NOMO-1 treated with DMSO at 0.1 percent for 48 hours (cell line): Measurements from ENCODE around the gene UGDH.
A peak's percentile ranks its signal among the peaks of the same experiment; 100 is the strongest.
"Not testable (repeated sequence)": the region's sequence is repeated elsewhere in the genome, so short reads cannot be mapped to it uniquely, and the experiment has no call there.

Source experiments
- DNase-seq: peaks from one replicate; lab custom pipeline; 2025; ENCODE audit not compliant: unreplicated experiment; lab: John Stamatoyannopoulos, UW

The UGDH gene

DNA sequence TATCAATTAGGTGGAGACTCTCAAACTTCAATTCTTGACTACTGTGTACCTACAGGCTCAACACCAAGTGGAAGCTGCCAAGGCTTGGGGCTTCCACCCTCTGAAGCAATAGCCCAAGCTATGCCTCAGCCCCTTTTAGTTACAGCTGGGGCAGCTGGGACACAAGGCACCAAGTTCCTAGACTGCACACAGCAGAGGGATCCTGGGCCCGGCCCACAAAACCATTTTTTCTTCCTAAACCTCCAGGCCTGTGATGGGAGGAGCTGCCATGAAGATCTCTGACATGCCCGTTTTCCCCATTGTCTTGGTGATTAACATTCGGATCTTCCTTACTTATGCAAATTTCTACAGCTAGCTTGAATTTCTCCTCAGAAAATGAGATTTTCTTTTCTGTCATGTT, 3.4 kb upstream of the UGDH start:
- DNase-seq = no peak

DNA sequence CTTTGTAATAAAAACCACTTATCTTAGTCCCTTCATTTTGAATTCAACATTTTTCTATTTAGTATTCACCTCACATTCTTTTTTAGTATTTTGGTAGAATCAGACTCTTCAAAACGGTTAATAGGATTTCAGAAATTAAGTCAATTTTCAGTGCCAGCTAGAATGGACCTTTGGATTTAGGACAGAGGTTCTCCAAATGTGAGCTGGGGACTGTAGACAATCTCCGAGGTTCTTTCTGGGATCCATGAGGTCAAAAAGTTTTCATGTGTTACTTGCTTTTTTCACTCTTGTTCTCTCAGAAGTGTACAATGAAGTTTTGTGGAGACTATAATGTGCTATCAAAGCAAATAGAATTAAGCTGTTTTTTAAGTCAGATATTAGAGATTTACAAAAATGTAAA, 2.3 kb upstream of the UGDH start:
- DNase-seq = no peak

DNA sequence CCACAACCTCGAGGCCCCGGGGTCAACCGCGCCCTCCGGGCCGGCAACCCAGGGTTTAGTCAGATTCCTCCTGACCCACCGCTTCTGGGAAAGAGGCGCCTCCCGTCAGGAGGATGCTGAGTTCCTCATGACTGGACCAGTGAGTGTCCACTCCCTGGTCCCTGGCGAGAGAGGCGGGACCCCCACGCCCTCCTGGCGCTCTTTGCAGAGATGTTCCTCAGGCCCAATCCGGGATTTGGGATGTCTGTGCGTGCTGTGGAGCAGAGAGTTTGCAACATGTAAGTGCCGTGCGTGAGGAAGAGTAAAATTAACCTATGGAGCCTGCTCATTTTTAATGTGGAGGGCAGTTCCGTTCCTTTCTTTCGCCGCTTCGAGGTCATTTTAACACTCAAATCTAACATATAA, 824 bp upstream of the UGDH start:
- DNase-seq = peak; percentile 45

DNA sequence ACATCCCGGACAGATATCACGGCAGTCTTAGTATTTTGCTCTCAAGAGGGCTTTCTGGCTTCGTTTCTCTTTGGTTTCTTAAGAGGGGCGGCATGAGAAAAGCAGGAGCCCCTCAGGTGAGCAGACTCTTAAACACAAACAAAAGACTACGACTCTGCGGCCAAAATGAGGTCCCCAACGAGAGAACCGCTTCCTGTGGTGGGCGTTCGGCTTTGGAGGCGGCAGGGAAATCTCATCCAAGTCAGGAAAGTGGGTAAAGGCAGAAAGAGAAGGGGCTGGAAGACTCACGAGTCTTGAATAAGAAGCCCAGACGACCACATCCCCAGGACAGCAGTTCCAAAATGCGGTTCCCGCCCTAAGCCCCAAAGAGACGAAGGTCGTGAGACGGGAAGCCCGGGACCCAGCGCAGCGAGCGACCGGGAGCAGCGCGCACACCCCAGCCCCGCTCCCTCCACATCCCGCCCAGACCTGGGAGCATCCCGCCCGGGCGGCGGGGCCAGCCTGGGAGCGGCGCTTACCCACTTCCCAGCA, 409 bp downstream of the UGDH start:
- no peak for DNase-seq

DNA sequence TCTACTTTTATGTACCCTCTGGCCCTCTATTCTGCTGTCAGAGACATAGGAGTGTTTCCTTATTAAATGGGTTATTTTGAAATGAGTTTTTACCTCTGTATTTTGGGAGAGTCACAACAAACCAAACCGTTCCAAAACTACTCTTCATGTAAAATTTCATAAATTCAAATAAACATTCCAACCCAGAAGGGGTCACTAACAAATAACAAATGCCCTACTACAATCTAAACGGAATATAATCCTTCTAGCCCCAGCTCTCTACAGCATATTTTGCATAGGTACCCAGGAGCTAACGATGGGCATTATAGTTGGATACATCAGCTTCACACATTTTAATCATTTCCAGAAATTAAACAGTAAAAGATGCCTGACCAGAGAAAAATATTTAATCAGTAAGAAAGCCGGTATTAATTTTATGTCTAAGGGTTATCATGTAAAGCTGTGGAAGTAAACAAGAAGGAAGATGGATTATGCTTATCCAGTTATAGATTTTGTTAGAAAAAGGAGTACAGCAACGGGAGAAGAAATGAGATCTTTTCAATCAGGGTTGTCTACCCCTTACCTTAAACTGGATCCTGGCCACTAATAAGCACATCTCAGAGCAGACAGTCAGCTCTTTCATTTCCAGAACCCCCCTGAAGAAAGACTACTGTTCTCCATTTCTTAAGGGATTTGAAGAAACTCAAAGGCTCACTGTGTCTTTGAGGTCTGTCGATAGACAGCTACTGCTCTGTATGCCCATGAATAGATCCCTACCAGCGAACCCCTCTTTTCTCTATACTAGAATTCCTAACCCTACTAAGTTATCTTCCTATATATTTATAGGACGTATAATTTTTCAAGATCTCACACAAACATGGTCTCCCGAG, 1.2 kb downstream of the UGDH start:
- no peak for DNase-seq

DNA sequence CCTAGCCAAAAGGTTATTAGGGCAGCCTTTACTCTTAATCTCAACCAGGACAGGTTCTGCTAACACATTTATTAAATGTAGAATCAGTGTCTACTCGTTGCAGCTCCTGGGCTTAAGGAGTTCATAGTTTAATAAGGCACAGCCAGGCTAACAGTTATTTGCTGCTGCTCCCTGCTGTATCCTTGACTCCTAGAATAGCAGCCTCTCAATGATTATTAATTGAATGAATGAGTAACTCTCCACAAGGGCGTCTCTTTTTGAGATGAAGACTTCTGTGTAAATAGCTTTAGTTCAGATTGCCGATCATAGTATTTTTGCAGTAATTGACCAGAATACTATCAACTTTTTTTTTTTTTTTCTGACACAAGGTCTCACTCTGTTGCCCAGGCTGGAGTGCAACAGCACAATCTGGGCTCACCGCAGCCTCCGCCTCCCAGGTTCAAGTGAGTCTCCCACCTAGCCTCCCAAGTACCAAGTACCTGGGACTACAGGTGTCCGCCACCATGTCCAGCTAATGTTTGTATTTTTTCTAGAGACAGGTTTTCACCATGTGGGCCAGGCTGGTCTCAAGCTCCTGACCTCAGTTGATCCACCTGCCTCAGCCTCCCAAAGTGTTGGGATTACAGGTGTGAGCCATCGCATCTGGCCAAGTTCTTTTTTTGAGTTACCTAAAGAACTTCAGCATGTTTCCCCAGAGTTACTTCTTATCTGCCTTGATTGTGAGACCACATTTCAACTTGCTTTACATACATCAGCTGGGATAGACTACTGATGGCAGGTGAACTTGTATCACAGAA, 2.9 kb downstream of the UGDH start:
- no peak for DNase-seq

DNA sequence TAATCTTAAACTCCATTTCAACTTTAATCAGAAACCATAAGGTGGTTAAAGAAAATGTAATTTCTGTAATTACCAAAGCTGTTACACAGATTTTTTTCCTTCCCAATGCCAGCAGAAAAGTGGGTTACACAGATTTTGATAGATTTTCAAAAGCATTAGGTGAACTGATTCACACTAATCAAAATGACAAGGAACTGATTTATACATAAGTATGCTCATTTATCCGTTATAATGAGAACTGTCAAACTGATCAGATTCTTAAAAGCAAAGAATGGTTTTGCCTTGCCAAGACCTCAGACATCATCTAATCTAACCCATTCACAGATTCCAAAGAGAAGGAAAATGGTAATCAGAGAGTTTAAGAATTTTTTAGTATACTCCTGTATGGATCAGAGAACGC, 5.2 kb downstream of the UGDH start:
- DNase-seq = no peak

DNA sequence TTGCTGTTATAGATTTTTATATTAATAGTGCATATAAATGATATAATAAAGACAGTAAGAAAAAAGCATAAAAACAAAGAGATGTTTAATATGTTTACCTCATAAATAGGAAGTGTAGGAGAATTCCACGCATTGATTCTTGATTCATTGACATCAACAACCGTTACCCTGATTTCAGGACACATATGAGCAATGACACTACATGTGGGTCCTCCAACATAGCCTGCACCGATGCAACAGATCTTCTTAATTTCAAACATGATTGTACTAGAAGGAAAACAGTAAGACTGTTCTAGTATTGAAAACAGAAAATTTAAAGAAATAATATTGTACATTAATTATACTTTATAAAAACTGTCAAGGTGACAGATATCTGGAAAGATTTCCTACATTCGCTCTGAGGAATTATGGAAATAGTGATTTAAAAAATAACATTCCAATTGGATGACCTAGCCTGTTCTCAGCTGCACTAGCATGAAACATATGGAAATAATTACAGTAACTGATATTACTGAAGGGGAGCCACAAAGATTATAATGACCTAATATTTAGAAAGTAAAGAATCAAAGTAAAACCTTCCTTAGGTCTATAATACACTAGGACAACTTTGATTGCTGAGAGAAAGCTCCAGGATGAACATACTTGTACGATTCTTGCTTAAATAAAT, 5.9 kb downstream of the UGDH start:
- no peak for DNase-seq

DNA sequence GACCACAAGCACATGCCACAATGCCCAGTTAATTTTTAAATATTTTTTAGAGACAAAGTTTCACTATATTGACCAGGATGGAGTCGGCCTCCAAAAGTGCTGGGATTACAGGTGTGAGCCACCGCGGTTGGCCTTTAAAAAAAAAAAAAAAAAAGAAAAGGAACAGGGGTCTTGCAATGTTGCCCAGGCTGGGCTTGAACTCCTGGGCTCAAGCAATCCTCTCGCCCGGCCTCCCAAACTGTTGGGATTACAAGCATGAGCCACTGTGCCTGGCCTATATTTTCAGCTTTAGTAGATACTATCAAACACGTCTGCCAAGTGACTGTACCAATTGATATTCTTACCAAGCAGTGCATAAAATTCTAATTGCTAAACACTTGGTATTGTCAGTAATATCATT, 8.8 kb downstream of the UGDH start:
- DNase-seq = no peak

DNA sequence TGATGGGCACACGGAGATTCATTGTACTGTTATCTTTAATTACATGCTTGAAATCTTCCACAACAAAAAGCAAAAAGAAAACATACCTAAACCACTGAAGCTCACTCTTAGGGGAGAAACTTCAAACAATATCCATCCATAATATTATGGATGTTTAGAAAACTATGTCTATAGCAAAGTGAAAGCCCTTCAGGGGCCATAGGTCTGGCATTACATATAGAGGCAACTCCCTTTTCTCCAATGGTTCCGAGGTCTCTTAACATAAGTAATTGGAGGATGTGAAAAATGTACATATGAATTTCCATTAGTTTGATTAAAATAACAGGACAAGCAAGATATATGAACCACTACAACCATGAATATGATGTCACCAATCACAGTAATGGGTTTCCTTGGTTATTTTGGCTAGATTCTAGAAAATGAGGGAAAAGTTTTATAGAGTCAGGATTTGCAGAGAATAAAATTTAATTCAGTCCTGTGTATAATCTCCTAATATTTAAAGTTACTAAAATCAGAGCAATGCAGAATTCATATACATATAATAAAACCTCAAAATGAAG, 10.8 kb downstream of the UGDH start:
- DNase-seq = no peak

DNA sequence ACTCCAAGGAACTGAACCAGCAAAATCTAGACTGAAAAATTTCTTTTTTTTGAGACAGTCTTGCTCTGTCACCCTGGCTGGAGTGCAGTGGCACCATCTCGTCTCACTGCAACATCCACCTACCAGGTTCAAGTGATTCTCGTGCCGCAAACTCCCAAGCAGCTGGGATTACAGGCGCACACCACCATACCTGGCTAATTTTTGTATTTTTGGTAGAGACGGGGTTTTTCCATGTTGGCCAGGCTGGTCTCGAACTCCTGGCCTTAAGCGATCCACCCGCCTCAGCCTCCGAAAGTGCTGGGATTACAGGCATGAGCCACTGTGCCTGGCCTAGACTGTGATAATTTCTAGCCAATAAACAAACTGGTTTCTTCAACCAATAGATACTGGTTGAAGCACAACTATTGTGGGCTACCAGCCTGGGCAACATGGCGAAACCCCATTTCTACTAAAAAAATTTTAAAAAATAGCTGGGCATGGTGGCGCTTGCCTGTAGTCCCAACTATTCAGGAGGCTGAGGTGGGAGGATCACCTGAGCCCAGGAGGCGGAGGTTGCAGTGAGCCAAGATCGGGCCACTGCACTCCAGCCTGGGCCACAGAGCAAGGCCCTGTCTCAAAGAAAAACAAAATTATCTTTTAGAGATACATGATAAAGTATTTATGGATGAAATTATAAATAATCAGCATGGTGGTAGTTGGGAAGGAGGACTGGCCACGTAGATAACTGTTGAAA, 11.4 kb downstream of the UGDH start:
- not testable (repeated sequence) for DNase-seq

DNA sequence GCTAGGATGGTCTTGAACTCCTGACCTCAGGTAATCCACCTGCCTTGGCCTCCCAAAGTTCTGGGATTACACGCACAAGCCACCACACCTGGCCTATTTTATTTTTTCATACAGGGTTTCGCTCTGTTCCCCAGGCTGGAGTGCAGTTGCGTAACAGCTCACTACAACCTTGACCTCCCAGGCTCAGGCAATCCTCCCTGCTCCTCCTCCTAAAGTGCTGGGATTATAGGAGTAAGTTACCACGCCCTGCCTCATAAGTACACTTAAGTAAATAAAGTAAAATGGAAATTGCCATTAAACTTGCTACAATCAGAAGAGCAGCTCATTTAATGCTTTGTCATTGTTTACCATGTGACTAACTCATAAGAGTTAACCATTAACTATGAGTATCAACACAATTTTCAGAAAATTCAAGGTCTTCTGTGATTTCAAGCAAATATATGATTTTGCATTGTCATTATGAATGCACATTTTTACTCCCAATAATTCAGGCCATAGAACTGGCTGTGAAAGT, 12.3 kb downstream of the UGDH start:
- no peak for DNase-seq

DNA sequence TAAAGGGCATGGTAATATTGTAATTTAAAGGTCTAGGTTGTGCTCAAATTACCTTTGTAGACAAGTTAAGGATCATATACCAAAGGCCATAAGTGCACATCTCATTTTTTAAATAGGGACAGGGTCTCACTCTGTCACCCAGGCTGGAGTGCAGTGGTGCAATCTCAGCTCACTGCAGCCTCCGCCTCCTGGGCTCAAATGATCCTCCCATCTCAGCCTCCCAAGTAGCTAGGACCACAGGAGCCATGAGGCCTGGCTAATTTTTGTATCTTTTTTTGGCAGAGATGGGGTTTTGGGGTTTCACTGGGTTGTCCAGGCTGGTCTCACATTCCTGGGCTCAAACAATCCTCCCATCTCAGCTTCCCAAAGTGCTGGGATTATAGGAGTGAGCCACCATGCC, 13.0 kb downstream of the UGDH start:
- not testable (repeated sequence) for DNase-seq

DNA sequence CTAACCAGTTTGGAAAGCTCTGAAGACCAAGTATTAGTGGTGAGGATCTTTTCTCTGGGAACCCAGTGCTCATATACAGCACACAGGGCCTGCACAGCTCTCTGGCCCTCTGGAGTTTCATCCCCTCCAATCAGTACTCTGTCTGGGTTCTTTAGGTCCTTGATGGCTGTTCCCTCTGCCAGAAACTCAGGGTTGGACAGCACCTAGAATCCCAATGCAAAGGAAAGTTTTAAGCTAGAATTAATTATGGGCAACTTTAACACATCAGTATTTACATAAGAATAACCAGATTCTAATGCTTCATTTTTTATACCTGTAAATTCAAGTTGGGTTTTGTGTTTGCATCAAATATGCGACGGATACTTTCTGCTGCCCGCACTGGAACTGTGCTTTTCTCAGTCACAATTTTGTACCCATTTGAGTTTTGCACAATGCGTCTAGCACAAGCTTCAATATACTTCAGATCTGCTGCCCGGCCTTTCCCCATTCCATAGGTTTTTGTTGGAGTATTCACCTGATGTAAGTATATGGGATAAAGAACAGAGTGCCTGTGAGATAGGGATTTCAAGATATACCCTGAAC, 16.8 kb downstream of the UGDH start:
- no peak for DNase-seq

DNA sequence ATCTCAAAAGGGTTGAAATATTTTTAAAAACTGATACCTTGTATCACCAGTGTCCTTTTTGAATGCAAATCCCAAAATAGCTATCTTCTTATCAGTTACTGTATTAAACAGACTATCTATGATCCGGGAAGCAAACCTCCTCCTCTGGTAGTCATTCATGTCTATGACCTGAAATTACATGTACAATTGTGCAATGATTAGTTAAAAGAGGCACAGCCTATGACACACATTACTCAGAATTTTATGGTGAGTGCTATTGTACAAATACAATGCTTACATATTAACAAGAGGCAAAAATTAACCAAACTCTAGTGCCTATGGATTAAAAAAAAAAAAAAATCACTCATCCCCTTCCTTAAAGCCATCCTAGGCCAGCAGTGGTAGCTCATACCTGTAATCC, 21.7 kb downstream of the UGDH start:
- DNase-seq = no peak

DNA sequence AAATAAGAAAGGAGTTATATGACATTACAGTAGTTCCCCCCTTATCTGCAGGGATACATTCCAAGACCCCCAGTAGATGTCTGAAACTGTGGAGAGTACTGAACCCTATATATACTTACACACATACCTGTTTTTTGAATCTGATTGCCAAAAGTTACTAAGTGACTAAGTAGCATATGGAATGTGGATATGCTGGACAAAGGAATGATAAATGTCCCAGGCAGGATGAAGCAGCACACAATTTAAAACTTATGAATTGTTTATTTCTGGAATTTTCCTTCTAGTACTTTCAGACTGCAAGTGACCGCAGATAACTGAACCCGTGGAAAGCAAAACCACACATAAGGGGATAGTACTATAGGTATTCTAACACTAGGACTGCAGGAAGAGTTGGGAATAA, 22.7 kb downstream of the UGDH start:
- DNase-seq = no peak

DNA sequence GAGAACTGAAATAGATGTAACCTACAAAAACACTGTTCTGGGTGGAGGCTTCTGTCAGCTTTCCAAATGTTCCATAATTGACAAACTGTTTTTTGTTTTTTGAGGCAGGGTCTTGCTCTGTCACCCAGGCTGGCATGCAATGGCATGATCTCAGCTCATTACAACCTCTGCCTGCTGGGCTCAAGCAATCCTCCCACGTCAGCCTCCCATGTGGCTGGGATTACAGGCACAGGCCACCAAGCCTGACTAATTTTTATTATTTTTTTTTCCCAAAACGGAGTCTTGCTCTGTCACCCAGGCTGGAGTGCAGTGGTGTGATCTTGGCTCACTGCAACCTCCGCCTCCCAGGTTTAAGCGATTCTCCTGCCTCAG, 24.6 kb downstream of the UGDH start:
- DNase-seq = not testable (repeated sequence)

DNA sequence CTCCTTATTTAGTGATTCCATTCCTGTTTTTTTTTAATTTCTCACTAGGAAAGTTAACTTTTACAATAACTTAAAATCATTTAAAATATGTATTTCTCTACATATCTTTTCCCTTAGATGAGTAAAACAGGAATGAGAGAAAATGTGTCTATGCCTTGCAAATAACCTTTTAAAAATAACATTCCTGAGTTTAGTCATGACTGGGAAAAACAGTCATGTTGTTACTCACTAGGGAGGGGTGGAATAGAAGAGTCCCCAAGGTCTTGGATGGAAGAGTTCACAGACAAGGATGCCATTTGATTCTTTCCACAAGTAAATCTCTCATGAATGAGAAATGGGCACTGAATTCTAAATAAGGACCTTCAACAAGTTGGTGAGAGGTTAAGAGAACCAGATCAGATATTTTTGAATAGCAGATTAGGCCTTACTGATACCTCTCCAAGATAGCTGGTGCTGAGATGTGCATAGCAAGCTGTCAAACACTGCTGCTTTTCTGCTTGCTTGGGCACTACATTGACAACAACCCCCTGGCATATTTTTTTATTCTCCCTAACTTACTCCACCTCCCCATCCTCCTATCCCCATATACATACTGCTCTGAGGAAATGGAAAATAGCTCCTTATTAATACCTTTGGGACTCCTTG, 25.1 kb downstream of the UGDH start:
- DNase-seq = no peak

DNA sequence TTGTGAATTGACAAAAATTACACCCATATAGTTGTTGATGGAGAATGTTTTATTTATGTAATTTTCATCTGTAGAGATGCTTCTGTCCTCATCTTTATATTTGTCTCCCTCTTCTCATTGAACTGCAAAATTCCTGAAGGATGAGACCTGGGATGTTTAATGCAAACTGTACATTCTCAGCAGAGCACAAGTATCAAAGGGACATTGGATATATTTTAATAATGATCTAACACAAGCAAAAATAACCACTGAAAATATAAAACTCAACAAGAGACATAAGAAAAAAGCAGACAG, 28.6 kb downstream of the UGDH start:
- DNase-seq = no peak
